Activated CD8-positive, alpha-beta T cell treated with anti-CD3 and anti-CD28 coated beads, Interleukin-2, amount 10 ng/mL, durations not matched to agents 7 days and 5 days (primary cell): ENCODE measurements around the gene COA1. TPM values are rescaled to one million over a fixed set of nuclear protein-coding genes. Genes with fewer than 3 reads are reported as not detected.
"Not testable (repeated sequence)": the region's sequence is repeated elsewhere in the genome, so short reads cannot be mapped to it uniquely, and the experiment has no call there.

Source experiments
- ATAC-seq: fragments of 150-1000 bp; cut with Tn5 transposase; one replicate; pipeline ENCODE4 v1.10.0; 2021; ENCODE audit warnings: moderate library complexity
- CTCF ChIA-PET: fragments of 350-600 bp; sonication (Branson Sonifier 250); formaldehyde crosslinking; loops from one replicate; lab custom pipeline; 2021; ENCODE audit warnings: antibody characterized with exemption; lab: Charles Lee
- POLR2A ChIA-PET: fragments of 350-600 bp; sonication (Branson Sonifier 250); formaldehyde crosslinking; loops from one replicate; lab custom pipeline; 2021; ENCODE audit warnings: antibody characterized with exemption; lab: Charles Lee
- DNase-seq: peaks from one replicate; pipeline ENCODE4 v3.0.0-alpha.2; 2020
- H3K27ac Mint-ChIP-seq: one replicate; pipeline ENCODE4 v1.8.0; 2021; ENCODE audit warnings: mild to moderate bottlenecking, mixed read lengths
- H3K27me3 Mint-ChIP-seq: one replicate; pipeline ENCODE4 v1.8.0; 2021; ENCODE audit warnings: low read depth, mixed read lengths
- H3K36me3 Mint-ChIP-seq: one replicate; pipeline ENCODE4 v1.8.0; 2021; ENCODE audit warnings: low read depth, mixed read lengths
- H3K4me1 Mint-ChIP-seq: one replicate; pipeline ENCODE4 v1.8.0; 2021; ENCODE audit warnings: low read depth, mixed read lengths
- H3K4me3 Mint-ChIP-seq: one replicate; pipeline ENCODE4 v1.8.0; 2021; ENCODE audit warnings: mild to moderate bottlenecking, mixed read lengths
- H3K9me3 Mint-ChIP-seq: one replicate; pipeline ENCODE4 v1.8.0; 2022; ENCODE audit warnings: mixed read lengths; ENCODE audit not compliant: insufficient read depth
- total RNA-seq, 2 experiments: library from RNA; stranded (reverse); gene quantifications; one replicate each; pipeline ENCODE4 v1.2.3, GENCODE V29; 2021

COA1 gene
- total RNA-seq, 2 experiments from 2014 or later = 52.0 to 52.7 TPM

GRCh38 chr7:43639858-43640491 lies 89.3 kb downstream of the COA1 start:
- H3K4me3 Mint-ChIP-seq = no peak overlapping the region
- no peak for ATAC-seq
- H3K9me3 Mint-ChIP-seq = no peaks in the 10 kb centered on the region
- H3K27me3 Mint-ChIP-seq = no peaks in the 10 kb centered on the region
- ChIA-PET POLR2A (interaction anchor here (0.7 to 4.2 kb wide), 6 partner anchors 9 to 56 kb away, joined by 3 to 31 read pairs (median 4); partner anchors contain the start of gene STK17A), CTCF (interaction anchor here (0.9 to 5.0 kb wide), 7 partner anchors 8 to 60 kb away, joined by 3 to 48 read pairs (median 11); partner anchors contain the start of gene STK17A)
- DNase-seq = no peak
- H3K27ac Mint-ChIP-seq = peak overlapping the region; percentile 48
- peaks cover 84% of the 10 kb centered on the region for H3K36me3 Mint-ChIP-seq
- peaks cover 79% of the 10 kb centered on the region for H3K4me1 Mint-ChIP-seq

- no peaks in the 10 kb centered on the region for H3K27me3 Mint-ChIP-seq
- no peak for DNase-seq
- peak overlapping the region; percentile 84 for H3K27ac Mint-ChIP-seq
- ChIA-PET CTCF (interaction anchor here (1.0 to 5.0 kb wide), 7 partner anchors 10 to 63 kb away, joined by 3 to 48 read pairs (median 6); partner anchors contain the start of gene STK17A), POLR2A (interaction anchor here (0.8 to 4.2 kb wide), 3 partner anchors 11 to 53 kb away, joined by 3 to 31 read pairs (median 3); partner anchors contain the start of gene STK17A)
- ATAC-seq = peak; percentile 71
- H3K4me3 Mint-ChIP-seq = peak overlapping the region; percentile 13
- peaks cover 76% of the 10 kb centered on the region for H3K4me1 Mint-ChIP-seq
- H3K36me3 Mint-ChIP-seq = peaks cover 88% of the 10 kb centered on the region
- no peaks in the 10 kb centered on the region for H3K9me3 Mint-ChIP-seq
These were observed 92.1 kb downstream of the COA1 start for GRCh38 chr7:43637114-43637806.

GRCh38 chr7:43636093-43636492 lies 93.2 kb downstream of the COA1 start:
- Mint-ChIP-seq H3K36me3 (peaks cover 93% of the 10 kb centered on the region), H3K27ac (no peak overlapping the region), H3K9me3 (no peaks in the 10 kb centered on the region), H3K4me1 (peaks cover 83% of the 10 kb centered on the region), H3K4me3 (no peak overlapping the region), H3K27me3 (no peaks in the 10 kb centered on the region)
- POLR2A ChIA-PET = interaction anchor here (0.7 to 0.8 kb wide), 2 partner anchors 14 to 15 kb away, joined by 3 read pairs; no protein-coding TSS in a partner anchor
- ATAC-seq (no peak), DNase-seq (no peak)
- CTCF ChIA-PET = interaction anchor here (1.0 to 6.4 kb wide), 5 partner anchors 11 to 64 kb away, joined by 3 to 21 read pairs (median 5); partner anchors contain the start of gene STK17A

- ATAC-seq (no peak), DNase-seq (no peak)
- ChIA-PET CTCF (interaction anchor here (6.4 to 9.9 kb wide), 2 partner anchors 52 to 65 kb away, joined by 21 to 86 read pairs; partner anchors contain the start of gene STK17A), POLR2A (no interaction called here)
- Mint-ChIP-seq H3K27ac (no peak overlapping the region), H3K36me3 (peaks cover 89% of the 10 kb centered on the region), H3K9me3 (no peaks in the 10 kb centered on the region), H3K27me3 (no peaks in the 10 kb centered on the region), H3K4me1 (peaks cover 84% of the 10 kb centered on the region), H3K4me3 (no peak overlapping the region)
These were observed 94.9 kb downstream of the COA1 start for GRCh38 chr7:43634384-43634783.

GRCh38 chr7:43632746-43633145 lies 96.6 kb downstream of the COA1 start:
- Mint-ChIP-seq H3K9me3 (no peaks in the 10 kb centered on the region), H3K4me3 (no peak overlapping the region), H3K4me1 (peaks cover 82% of the 10 kb centered on the region), H3K27me3 (no peaks in the 10 kb centered on the region), H3K36me3 (peaks cover 91% of the 10 kb centered on the region), H3K27ac (peak overlapping the region; percentile 29)
- CTCF ChIA-PET = interaction anchor here (0.6 to 9.9 kb wide), 4 partner anchors 10 to 71 kb away, joined by 3 to 86 read pairs (median 12); partner anchors contain the start of gene STK17A
- no peak for DNase-seq
- no peak for ATAC-seq
- POLR2A ChIA-PET = interaction anchor here (0.8 to 2.0 kb wide), 4 partner anchors 12 to 50 kb away, joined by 3 to 6 read pairs (median 4); partner anchors contain the start of gene STK17A

GRCh38 chr7:43631559-43631958 lies 97.8 kb downstream of the COA1 start:
- H3K4me3 Mint-ChIP-seq = peak overlapping the region; percentile 23
- H3K9me3 Mint-ChIP-seq = no peaks in the 10 kb centered on the region
- no peaks in the 10 kb centered on the region for H3K27me3 Mint-ChIP-seq
- ATAC-seq = peak; percentile 16
- peaks cover 81% of the 10 kb centered on the region for H3K4me1 Mint-ChIP-seq
- CTCF ChIA-PET = interaction anchor here (1.0 to 9.9 kb wide), 3 partner anchors 8 to 68 kb away, joined by 3 to 86 read pairs (median 21); partner anchors contain the start of gene STK17A
- peak overlapping the region; percentile 66 for H3K27ac Mint-ChIP-seq
- no peak for DNase-seq
- peaks cover 90% of the 10 kb centered on the region for H3K36me3 Mint-ChIP-seq
- POLR2A ChIA-PET = interaction anchor here (1.3 to 1.7 kb wide), 2 partner anchors 10 to 16 kb away, joined by 3 to 4 read pairs; no protein-coding TSS in a partner anchor

- CTCF ChIA-PET = interaction anchor here (0.5 to 9.9 kb wide), 4 partner anchors 22 to 69 kb away, joined by 3 to 86 read pairs (median 12); partner anchors contain the start of gene STK17A
- DNase-seq (no peak), ATAC-seq (no peak)
- Mint-ChIP-seq H3K27me3 (no peaks in the 10 kb centered on the region), H3K4me1 (peaks cover 83% of the 10 kb centered on the region), H3K9me3 (no peaks in the 10 kb centered on the region), H3K27ac (no peak overlapping the region), H3K36me3 (peaks cover 91% of the 10 kb centered on the region), H3K4me3 (no peak overlapping the region)
- POLR2A ChIA-PET = interaction anchor here (0.8 to 1.4 kb wide), 3 partner anchors 10 to 48 kb away, joined by 3 to 5 read pairs (median 3); partner anchors contain the start of gene STK17A
These were observed 98.8 kb downstream of the COA1 start for GRCh38 chr7:43630482-43630881.

GRCh38 chr7:43629857-43630256 lies 99.5 kb downstream of the COA1 start:
- Mint-ChIP-seq H3K4me1 (peaks cover 85% of the 10 kb centered on the region), H3K4me3 (no peak overlapping the region), H3K9me3 (no peaks in the 10 kb centered on the region), H3K27me3 (no peaks in the 10 kb centered on the region), H3K27ac (no peak overlapping the region), H3K36me3 (peaks cover 92% of the 10 kb centered on the region)
- POLR2A ChIA-PET = interaction anchor here (1.3 to 1.4 kb wide), 2 partner anchors 21 to 47 kb away, joined by 3 to 5 read pairs; partner anchors contain the start of gene STK17A
- CTCF ChIA-PET = interaction anchor here (0.5 to 9.9 kb wide), 5 partner anchors 9 to 70 kb away, joined by 3 to 86 read pairs (median 11); partner anchors contain the start of gene STK17A
- DNase-seq (no peak), ATAC-seq (no peak)

- DNase-seq = no peak
- H3K27ac Mint-ChIP-seq = no peak overlapping the region
- peaks cover 91% of the 10 kb centered on the region for H3K36me3 Mint-ChIP-seq
- no peak overlapping the region for H3K4me3 Mint-ChIP-seq
- ChIA-PET CTCF (interaction anchor here (0.8 to 9.9 kb wide), 6 partner anchors 8 to 189 kb away, joined by 3 to 86 read pairs (median 6); partner anchors contain the start of gene STK17A), POLR2A (interaction anchor here (1.0 to 3.9 kb wide), 3 partner anchors 21 to 208 kb away, joined by 3 to 22 read pairs (median 10); partner anchors contain the start of gene STK17A)
- H3K9me3 Mint-ChIP-seq = no peaks in the 10 kb centered on the region
- peaks cover 88% of the 10 kb centered on the region for H3K4me1 Mint-ChIP-seq
- ATAC-seq = no peak
- no peaks in the 10 kb centered on the region for H3K27me3 Mint-ChIP-seq
These were observed 100.9 kb downstream of the COA1 start for GRCh38 chr7:43628431-43628830.

- ATAC-seq, H3K27ac Mint-ChIP-seq, H3K27me3 Mint-ChIP-seq, H3K4me3 Mint-ChIP-seq, H3K9me3 Mint-ChIP-seq, DNase-seq: not testable (repeated sequence)
- Mint-ChIP-seq H3K4me1 (peaks cover 86% of the 10 kb centered on the region), H3K36me3 (peaks cover 89% of the 10 kb centered on the region)
- CTCF ChIA-PET = interaction anchor here (0.6 to 9.9 kb wide), 7 partner anchors 8 to 111 kb away, joined by 3 to 86 read pairs (median 6); partner anchors contain the start of gene STK17A
- POLR2A ChIA-PET = interaction anchor here (1.0 to 3.9 kb wide), 3 partner anchors 21 to 209 kb away, joined by 3 to 22 read pairs (median 10); partner anchors contain the start of gene STK17A
These were observed 101.5 kb downstream of the COA1 start for GRCh38 chr7:43627798-43628197.
